SIG-M5 (cell line): ENCODE results near the gene S1PR5.
"Not testable (repeated sequence)": the region's sequence is repeated elsewhere in the genome, so short reads cannot be mapped to it uniquely, and the experiment has no call there.

Experiments
- DNase-seq: peaks from one replicate; lab custom pipeline; 2025; lab: John Stamatoyannopoulos, UW

S1PR5 gene

GRCh38 chr19:10517361-10517759 lies at the start of gene S1PR5:
S1PR5 (minus strand) TSS chr19:10517447; CDS start chr19:10515011, 2,436 bp downstream.
- no peak for DNase-seq

- no peak for DNase-seq
Observed at GRCh38 chr19:10566658-10567410, 49.6 kb upstream of the S1PR5 start.

- DNase-seq: no peak
Observed at GRCh38 chr19:10566408-10566657, 49.1 kb upstream of the S1PR5 start.

- peak; percentile 76 for DNase-seq
Observed at GRCh38 chr19:10565567-10566407, 48.5 kb upstream of the S1PR5 start, which contains the start of gene KRI1. KRI1 (minus strand) TSS chr19:10566010; CDS start chr19:10565999, 11 bp downstream.

GRCh38 chr19:10565028-10565566 lies 47.9 kb upstream of the S1PR5 start:
- DNase-seq: no peak

- DNase-seq: no peak
Observed at GRCh38 chr19:10562609-10563008, 45.4 kb upstream of the S1PR5 start.

- no peak for DNase-seq
Observed at GRCh38 chr19:10560154-10560553, 42.9 kb upstream of the S1PR5 start.

- DNase-seq: no peak
Observed at GRCh38 chr19:10557603-10558197, 40.5 kb upstream of the S1PR5 start.

GRCh38 chr19:10555610-10555973 lies 38.3 kb upstream of the S1PR5 start:
- DNase-seq: no peak

GRCh38 chr19:10554760-10555609 lies 37.7 kb upstream of the S1PR5 start:
- no peak for DNase-seq

- DNase-seq: no peak
Observed at GRCh38 chr19:10553943-10554381, 36.7 kb upstream of the S1PR5 start.

- DNase-seq: no peak
Observed at GRCh38 chr19:10553087-10553667, 35.9 kb upstream of the S1PR5 start.

GRCh38 chr19:10552510-10553053 lies 35.3 kb upstream of the S1PR5 start:
- DNase-seq: no peak

GRCh38 chr19:10551698-10552301 lies 34.6 kb upstream of the S1PR5 start:
- DNase-seq: no peak

- DNase-seq: not testable (repeated sequence)
Observed at GRCh38 chr19:10551006-10551405, 33.8 kb upstream of the S1PR5 start.

- no peak for DNase-seq
Observed at GRCh38 chr19:10550336-10550735, 33.1 kb upstream of the S1PR5 start.

- no peak for DNase-seq
Observed at GRCh38 chr19:10549733-10550132, 32.5 kb upstream of the S1PR5 start.

- no peak for DNase-seq
Observed at GRCh38 chr19:10548746-10549276, 31.6 kb upstream of the S1PR5 start.

GRCh38 chr19:10546817-10547216 lies 29.6 kb upstream of the S1PR5 start:
- DNase-seq: no peak

- no peak for DNase-seq
Observed at GRCh38 chr19:10544753-10545251, 27.6 kb upstream of the S1PR5 start.
